ENCODE results near the gene NRXN3.

DNA sequence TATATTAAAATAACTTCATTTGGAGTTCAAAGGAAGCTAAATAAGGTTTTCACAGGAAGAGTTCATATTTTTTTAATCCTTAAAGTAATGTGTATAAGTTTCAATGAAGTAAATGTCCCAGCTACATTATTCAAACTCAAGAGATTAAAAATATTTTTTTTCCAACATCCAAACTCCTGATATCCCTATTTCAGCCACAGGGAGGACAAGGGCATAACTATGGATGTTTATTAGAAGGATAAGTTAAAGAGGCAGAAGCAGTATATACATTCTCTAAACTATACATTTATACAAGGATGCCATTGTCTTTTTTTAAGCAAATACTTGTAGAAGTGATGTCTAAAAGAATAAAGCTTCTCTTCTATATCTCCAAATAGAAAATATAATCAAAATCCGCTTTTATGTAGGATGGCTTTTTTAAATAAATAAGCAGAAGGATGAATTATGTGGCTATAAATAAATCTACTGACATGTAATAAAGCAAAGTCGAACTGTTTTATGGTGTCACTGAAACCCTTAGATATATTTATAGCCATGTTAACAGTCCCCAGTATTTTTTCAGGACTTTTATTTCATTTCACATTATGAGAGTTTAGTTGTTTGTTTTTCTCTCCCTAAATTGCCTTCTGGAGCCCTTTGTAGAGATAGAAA is 1104.6 kb downstream of the NRXN3 start:
- TF ChIP-seq, protein P1, sequence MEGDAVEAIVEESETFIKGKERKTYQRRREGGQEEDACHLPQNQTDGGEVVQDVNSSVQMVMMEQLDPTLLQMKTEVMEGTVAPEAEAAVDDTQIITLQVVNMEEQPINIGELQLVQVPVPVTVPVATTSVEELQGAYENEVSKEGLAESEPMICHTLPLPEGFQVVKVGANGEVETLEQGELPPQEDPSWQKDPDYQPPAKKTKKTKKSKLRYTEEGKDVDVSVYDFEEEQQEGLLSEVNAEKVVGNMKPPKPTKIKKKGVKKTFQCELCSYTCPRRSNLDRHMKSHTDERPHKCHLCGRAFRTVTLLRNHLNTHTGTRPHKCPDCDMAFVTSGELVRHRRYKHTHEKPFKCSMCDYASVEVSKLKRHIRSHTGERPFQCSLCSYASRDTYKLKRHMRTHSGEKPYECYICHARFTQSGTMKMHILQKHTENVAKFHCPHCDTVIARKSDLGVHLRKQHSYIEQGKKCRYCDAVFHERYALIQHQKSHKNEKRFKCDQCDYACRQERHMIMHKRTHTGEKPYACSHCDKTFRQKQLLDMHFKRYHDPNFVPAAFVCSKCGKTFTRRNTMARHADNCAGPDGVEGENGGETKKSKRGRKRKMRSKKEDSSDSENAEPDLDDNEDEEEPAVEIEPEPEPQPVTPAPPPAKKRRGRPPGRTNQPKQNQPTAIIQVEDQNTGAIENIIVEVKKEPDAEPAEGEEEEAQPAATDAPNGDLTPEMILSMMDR (conservative IDR thresholded peaks at IDR 0.05; ENCODE audit: low read length): no peak
- TF ChIP-seq EZH2phosphoT487 (IDR thresholded peaks at IDR 0.05; ENCODE audit: borderline replicate concordance, low read depth, low read length): no peak
